PC-3 (cell line): ENCODE data around the gene KRT81.

Source experiments
- CTCF ChIP-seq: fragments of 300-600 bp; sonication (generic); conservative IDR thresholded peaks from 2 replicates; pipeline ENCODE4 v1.5.1; 2017; ENCODE audit warnings: antibody characterized with exemption, low read depth, mild to moderate bottlenecking, low read length
- EZH2 ChIP-seq: fragments of 300-600 bp; sonication (generic); IDR thresholded peaks from one replicate; pipeline ENCODE4 v1.6.1; 2017; ENCODE audit warnings: antibody characterized with exemption, mild to moderate bottlenecking, low read length; ENCODE audit not compliant: unreplicated experiment
- EZH2phosphoT487 ChIP-seq: fragments of 300-600 bp; sonication (generic); IDR thresholded peaks from 2 replicates; pipeline ENCODE4 v1.6.1; 2018; ENCODE audit warnings: mild to moderate bottlenecking, antibody characterized with exemption, low read length, borderline replicate concordance

DNA sequence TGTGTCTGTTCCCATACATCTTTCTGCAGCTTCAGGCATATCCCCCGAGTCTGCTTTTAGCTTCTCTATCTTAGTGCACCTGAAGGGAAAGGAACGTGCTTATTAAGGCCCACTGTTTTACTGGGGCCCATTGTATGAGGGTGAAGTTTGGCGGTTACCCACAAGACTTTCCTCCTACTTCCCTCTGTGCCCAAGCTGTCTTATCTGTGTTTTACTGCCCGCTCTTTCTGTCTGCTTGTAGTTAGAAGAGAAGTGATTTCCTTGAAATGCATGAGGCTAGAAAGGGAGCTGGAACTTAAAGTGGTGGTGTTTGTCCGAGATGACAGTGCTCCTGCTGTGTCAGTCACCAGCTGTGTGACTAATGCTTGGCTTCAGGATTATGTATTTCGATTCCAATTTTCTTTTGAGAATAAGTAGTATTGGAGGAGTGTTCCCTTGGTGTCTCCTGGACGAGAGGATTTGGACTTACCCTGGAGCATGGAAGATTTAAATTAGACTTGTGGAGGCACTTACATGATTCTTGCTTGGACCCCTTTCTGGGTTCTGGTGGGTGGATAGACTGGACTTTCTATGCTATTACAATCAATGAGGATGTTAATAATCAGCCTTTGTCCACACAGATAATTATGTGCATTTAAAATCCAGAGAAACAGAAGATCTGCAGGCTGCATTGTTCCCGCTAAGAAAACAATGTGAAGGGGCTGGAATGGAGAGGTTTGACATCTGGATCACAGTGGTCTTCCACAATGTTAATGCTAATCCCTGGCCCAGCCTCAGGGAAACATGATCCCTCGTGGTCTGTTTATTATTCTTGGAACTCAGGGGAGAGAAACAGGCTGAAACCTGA is 30.8 kb downstream of the KRT81 start:
- TF ChIP-seq EZH2 (no peak), CTCF (no peak), EZH2phosphoT487 (no peak)
